Suppressor macrophage treated with lipopolysaccharide for 1 hour (primary cell): ENCODE results near the gene HLTF.
"Not testable (repeated sequence)": the region's sequence is repeated elsewhere in the genome, so short reads cannot be mapped to it uniquely, and the experiment has no call there.

Experiments
- DNase-seq, 3 donors: peaks; one replicate each; pipeline ENCODE4 v3.0.0-alpha.2; 2020 to 2022

The HLTF gene, protein sequence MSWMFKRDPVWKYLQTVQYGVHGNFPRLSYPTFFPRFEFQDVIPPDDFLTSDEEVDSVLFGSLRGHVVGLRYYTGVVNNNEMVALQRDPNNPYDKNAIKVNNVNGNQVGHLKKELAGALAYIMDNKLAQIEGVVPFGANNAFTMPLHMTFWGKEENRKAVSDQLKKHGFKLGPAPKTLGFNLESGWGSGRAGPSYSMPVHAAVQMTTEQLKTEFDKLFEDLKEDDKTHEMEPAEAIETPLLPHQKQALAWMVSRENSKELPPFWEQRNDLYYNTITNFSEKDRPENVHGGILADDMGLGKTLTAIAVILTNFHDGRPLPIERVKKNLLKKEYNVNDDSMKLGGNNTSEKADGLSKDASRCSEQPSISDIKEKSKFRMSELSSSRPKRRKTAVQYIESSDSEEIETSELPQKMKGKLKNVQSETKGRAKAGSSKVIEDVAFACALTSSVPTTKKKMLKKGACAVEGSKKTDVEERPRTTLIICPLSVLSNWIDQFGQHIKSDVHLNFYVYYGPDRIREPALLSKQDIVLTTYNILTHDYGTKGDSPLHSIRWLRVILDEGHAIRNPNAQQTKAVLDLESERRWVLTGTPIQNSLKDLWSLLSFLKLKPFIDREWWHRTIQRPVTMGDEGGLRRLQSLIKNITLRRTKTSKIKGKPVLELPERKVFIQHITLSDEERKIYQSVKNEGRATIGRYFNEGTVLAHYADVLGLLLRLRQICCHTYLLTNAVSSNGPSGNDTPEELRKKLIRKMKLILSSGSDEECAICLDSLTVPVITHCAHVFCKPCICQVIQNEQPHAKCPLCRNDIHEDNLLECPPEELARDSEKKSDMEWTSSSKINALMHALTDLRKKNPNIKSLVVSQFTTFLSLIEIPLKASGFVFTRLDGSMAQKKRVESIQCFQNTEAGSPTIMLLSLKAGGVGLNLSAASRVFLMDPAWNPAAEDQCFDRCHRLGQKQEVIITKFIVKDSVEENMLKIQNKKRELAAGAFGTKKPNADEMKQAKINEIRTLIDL

DNA sequence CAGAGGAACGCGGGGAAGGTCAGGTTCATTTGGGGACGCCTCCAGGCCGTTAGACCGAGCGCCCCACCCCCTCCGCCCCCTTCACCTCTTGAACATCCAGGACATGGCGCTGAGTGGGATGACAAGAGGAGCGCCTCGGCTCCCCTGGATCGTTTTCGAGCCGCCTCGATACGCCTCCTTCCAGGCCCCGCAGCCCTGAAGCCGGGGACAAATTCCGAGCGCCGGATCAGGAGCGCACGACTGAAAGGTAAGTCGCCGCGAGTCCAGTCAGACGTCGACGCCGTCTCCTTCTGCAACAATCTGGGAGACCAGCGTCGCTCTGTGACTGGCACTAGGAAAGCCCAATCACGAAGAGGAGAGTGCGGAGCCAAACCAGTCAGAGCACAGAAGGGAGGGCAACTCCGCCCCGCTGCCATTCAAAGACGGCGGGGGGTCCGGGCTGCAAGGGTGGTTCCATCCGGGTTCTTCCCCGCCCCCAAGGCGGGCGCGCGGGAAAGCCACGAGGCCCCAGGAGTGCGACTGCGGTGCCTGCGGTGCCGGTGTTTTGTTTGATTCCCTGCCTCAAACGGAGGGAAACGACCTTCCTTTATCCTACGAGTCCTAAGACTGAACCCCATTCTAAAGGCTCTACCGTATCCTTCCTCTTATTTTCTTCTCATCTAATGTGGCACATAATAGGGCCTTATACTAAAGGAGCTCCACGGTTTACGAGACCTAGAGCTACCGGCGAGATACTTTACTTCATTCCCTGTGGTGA is at the start of gene HLTF:
Gene HLTF, minus strand, starts transcription at position 302 of the 757 bp plus-strand sequence. Its CDS starts 197 bp downstream, at position 105.
- peak; percentile 94 to 95 (median 94) for DNase-seq

DNA sequence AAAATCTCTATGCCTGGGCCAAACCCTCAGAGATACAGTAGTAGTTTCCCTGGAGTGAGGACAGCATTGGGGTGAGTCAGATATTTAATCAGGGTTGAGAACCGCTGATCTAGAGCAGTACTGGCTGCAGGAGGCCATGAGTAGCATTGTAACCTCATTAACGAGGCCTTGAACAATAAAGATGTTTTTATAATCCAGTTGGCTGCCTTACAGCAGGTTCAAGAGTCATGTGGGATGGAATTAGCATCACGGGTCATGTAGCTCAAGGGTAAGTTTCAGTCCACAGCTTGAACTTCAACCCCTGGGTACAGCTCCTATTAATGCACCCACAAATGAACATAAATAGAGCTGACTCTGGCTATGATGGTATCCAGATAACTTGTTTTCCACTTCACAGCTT is 48.2 kb upstream of the HLTF start:
- no peak for DNase-seq

DNA sequence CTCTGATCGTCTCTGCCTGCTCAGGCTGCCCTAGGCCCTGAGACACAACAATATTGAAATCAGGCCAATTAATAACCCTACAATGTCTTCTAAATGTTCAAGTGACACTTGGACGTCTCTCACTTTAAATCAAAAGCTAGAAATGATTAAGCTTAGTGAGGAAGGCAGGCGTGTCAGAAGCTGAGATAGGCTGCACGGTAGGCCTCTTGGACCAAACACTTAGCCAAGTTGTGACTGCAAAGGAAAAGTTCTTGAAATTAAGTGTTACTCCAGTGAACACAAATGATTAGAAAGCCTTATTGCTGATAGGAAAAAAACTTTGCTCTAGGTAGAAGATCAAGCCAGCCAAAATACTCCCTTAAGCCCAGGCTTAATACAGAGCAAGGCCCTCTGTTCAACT is 45.3 kb upstream of the HLTF start:
- no peak for DNase-seq

DNA sequence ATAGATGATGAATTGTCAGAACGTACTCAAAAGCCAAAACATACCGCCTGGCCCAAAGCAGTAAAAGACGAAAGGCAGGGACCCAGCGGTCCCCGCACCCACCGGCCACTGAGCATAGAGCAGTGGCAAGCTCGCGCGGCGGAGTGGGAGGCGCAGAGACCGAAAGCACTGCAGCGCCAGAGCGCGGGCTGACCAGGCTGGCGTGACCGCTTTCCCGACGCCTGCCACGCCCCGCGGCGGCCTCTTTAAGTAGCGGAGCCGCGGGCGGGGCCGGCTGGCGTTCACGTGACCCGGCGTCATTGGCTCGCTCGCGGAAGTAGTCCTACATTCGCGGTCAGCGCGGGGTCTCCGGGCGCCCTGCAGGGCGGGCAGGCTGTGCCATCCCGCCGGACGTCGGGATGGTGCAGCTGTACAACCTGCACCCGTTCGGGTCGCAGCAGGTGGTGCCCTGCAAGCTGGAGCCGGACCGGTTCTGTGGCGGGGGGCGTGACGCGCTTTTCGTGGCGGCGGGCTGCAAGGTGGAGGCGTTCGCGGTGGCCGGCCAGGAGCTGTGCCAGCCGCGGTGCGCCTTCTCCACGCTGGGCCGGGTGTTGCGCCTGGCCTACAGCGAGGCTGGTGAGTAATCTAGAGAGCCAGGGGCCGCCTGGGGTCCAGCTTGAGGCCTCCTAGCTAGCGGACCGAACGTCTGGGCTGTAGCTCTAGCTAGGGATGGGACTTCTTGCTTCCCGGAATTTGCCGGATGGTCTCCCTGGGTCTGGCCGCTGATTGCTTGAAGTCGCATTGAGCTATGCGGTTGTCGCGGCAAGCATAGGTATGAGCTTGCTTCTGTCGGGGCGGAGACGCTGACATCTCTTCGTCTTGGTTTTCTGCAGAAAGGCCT is 43.2 kb upstream of the HLTF start, which contains the start of gene HPS3:
Gene HPS3, plus strand, starts transcription at position 313 of the 880 bp plus-strand sequence. Its CDS starts 86 bp downstream, at position 399.
- peak; percentile 96 to 99 (median 98) for DNase-seq

DNA sequence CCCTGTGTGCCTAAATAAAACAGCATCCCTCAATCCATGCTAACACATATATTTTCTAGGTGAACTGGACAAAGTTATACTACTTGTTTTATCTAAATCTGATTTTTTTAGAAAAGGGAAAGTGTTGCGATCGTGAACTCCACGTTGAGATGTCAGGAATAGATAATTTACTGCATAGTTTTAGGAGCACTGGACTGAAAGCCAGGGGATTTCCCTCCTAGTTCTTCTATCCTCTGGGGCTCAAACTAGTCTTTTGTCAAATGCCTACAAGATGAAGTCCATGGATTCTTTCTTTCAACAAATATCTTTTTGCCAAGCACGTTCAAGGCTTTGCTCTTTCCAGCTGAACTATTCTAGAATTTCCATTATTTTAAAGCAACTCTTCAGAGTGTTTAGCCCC is 42.5 kb upstream of the HLTF start:
- DNase-seq: peak in 1 of 3 donors; percentile 22

DNA sequence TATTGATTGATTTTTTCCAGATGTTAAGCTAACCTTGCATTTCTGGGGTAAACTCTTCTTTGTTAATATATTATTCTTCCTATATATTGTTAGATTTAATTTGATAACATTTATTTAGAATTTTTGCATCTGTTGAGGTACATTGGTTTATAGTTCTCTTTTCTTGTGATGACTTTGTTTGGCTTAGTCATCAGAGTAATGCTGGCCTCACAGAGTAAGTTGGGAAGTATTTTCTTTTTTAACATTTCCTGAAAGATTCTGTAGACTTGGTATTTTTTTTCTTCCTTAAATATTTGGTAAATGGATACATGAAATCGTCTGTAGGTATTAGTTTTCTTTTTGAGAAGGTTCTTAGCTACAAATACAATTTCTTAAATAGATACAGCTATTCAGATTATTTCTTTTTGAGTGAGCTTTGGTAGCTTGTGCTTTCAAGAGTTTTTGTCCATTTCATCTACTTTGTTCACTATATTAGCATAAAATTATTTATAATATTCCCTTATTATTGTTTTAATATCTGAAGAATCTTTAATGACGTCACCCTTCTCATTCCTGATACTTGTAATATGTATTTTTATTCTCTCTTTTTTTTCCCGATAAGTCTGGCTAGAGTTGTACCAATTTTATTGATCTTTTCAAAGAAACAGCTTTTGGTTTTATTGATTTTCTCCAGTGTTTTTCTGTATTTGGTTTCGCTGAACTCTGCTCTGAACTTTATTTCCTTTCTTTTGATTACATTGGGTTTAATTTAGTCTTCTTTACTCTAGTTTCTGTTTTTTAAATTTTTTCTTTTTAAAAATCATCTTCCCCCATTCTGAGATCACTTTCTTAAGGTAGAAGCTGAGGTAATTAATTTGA is 36.6 kb upstream of the HLTF start:
- DNase-seq: peak; percentile 28 to 65 (median 56)

DNA sequence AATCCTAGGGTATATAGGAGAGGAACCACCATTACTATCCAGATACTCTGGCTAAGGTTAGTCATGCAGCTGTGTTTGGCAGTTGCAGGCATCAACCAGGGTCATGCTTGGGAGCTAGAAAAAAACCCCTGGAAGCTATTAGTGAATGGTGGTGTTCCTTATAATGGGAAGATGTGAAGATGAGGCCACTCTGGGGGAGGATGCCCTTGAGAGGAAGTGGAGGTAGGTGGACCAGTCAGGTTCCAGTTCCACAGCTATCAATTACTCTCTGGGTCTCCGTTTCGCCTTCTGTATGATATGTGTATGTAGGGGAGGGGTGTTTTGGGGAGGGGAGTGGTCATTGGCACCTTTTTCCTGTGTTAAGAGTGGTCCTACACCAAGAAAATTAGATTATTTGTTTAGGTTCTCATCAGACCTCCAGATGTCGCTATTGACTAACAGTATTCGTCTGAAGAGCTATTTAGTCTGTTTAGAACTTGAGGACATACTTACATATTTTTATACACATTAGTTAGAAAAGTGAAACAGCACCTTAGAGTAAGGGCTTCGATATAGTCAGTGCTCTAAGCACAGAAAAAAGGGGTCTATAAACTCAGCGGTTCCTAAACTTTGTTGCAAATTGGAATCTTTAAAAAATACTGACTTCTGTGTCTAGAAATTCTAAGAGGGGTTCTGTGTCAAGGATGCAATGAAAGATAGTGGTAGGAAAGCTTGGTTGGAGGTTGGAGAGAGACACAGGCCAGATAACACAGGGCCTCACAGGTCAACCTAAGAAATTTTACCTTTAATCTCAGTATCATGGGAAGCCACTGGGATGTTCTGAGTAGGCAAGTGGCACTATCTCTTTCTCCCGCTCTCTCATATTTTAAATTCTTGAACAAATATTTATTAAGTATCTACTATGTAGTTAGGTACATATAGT is 34.0 kb upstream of the HLTF start:
- peak; percentile 68 to 88 (median 80) for DNase-seq

DNA sequence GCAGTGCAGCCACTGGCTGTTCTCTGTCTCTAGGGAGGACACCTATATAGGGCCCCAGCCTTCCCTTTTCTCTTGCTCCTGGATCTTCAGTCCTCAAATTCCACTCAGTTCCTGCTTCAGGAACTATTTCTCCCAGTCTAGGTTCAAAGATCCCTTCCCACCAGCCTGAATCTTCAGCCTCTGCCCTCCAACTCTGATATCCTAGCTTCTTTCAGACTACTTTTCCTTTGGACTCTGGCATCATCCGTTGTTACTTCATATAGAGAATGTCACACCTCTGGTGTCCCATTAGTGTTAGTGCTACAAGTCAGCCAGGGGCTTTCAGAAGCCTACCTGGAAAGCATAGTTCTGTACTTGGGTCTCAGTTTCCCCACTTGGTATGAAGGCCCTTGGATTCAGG is 33.1 kb upstream of the HLTF start:
- DNase-seq: no peak

DNA sequence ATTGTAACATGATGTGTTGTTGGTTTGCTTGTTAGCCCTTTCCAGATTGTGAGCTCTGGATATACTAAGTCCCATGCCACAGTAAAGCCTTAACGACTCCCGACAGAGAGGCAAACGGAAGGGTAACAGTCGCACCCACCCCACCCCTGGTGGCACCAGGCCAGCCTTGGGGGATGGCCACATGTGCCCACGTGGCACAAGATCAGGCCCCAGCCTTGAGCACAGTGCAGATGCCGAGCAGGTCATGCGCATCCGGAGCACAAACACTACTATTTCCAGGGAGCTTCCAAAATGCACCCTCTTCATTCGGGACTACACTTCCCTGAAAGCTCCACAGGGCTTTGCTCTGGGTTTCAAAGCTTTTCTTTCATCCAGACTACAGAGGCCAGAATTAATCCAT is 32.4 kb upstream of the HLTF start:
- no peak for DNase-seq

DNA sequence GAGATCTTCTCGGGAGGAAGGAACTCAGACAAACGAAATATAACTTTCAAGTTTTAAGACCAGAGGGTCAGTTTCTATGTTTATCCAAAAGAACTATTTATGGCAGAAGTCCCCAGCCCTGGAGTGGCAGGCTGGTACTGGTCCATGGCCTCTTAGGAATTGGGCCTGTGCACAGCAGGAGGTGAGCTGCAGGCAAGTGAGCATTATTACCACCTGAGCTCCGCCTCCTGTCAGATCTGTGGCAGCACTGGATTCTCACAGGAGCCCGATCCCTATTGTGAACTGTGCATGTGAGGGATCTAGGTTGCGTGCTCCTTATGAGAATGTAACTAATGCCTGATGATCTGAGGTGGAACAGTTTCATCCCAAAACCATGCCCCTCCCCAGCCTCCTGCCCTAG is 28.8 kb upstream of the HLTF start:
- no peak for DNase-seq

DNA sequence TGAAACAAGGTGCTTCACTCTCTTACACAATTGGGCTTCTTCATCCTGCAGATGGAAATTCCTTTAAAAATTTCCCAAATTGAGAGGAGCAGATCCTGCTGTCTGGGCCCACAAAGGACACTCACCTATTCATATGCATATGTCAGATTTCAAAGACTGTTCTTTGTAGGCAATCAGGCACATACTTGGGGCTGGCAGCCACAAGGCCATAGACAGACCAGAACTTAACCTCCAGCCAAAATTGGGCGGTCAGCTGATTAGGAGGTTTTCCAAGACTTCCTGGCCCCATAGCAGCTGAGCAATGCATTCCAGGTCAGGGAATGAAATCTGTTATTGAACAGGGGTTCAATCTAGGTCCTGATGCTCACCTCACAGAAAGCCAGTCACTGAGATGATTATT is 28.1 kb upstream of the HLTF start:
- DNase-seq: no peak

DNA sequence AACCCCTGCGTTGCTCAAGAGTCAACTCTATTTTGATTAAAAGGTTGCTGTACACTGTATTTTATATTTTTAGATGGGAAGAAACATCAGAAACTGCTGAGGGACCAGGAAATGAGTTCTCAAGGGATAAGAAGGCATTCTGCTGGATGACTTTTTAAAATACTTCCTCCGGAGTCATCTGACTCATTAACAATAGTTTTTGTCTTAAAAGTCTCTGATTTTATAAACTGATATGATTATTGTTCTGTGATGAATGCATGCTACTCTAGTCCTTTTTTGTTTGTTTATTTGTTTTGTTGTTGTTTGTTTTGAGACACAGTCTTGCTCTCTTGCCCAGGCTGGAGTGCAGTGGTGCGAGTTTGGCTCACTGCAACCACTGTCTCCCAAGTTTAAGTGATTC is 18.2 kb upstream of the HLTF start:
- DNase-seq: no peak

DNA sequence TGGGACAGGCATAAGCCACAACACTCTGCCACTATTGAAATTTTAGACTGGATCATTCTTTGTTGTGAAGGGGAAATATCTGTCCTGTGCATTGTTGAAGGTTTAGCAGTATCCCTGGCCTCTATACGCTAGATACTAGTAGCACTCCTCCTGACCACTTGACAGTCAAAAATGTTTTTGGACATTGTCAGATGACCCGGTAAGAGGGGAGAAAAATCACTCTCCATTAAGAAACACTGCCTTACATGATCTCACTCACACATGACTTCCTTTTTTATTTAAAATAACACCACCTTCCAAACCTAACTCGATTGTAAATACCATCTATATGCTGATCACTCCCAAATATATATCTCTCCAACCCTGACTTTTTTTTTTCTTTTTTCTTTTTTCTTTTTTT is 15.3 kb upstream of the HLTF start:
- DNase-seq: peak; percentile 14 to 39 (median 26)

DNA sequence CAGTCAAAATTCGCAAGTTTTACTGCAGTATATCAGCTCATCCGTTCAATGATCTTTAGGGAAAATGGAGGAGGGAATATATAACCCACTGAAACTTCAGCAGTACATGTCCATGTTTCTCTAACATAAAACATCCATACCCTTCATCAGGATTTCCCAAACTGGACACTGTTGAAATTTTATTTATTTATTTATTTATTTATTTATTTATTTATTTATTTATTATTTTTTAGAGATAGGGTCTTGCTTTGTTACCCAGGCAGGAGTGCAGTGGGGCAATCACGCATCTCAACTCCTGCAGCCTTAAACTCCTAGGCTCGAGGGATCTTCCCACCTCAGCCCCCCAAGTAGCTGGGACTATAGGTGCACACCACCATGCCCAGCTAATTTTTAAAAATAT is 14.8 kb upstream of the HLTF start:
- DNase-seq: no peak

DNA sequence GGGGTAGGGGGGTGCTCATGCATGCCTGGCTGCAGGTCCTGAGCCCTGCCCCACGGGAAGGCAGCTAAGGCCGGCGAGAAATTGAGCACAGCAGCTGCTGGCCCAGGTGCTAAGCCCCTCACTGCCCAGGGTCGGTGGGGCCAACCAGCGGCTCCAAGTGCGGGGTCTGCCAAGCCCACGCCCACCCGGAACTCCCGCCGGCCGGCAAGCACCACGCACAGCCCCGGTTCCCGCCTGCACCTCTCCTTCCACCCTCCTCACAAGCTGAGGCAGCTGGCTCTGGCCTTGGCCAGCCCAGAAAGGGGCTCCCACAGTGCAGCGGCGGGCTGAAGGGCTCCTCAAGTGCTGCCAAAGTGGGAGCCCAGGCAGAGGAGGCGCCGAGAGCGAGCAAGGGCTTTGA is 11.7 kb upstream of the HLTF start:
- not testable (repeated sequence) for DNase-seq

DNA sequence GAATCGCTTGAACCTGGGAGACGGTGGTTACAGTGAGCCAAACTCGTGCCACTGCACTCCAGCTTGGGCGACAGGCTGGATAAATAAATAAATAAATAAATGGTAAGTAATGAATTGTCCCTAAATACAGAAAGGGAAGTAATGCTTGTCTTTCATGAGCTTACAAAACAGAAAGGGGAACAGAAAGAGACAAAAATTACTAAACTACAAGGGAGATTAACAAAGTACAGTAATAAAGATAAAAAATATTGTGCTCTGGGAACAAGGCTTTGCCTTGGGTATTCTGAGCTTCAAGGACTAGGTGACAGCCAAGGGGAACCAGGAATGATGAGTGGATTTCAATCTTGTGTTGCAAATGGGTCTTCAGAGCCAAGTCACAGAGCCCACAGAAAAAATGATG is 9.2 kb upstream of the HLTF start:
- DNase-seq: peak; percentile 38 to 80 (median 75)

DNA sequence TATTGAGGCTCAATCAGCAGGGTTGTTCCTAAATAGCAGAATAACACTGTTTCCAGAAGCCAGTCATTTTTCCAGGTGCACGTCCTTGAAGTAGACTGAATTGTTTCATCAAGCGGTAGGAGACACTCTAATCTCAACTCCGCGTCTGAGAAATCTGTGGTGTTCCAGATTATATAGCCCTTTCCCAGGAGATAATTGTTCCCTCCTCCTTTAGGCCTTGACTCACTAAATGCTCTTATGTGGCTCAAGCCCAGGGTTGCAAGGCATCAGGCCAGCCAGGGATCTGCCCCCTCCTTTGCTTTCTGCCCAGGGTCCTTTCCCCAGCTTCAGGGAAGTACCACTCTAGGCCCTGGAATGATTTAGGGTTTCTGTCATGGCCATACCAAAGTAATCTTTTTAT is 5.7 kb upstream of the HLTF start:
- no peak for DNase-seq

DNA sequence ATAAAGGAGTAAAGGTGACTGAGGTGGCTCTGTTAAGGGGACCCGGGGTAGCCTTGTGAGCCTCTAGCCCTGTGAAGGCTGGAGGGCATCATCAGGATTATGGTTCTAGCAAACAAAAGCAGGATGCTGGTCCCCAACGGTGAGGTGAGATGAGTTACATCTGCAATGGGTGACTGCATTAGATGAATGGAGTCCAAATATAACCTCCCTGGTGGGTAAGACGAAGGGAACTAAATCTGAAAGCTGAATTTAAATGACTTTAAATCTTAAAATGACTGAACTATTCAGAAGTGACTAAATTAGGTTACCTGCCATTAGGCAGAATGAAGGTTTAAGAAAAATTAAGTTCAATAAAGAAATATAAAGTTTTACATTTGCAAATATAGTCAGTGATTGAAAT is 4.6 kb upstream of the HLTF start:
- DNase-seq: no peak

DNA sequence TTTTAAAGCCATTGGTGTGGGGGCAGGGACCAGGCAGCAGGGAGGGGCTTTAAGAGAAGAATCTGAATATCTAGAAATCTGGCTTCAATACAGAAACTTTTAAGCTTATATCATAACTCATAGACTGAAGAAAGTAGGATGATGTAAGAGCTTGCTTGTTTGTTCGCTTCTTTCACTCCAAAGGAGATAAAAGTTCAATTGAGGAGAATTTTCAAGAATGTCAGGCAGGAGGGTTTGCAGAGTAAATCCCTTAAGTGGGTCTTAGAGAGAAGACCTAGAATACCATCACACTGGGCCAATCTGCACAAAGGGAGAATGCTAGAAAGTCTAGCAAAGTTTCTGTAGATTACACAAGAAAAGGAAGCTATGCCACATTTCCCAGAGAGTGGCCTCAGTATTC is 4.1 kb upstream of the HLTF start:
- no peak for DNase-seq

DNA sequence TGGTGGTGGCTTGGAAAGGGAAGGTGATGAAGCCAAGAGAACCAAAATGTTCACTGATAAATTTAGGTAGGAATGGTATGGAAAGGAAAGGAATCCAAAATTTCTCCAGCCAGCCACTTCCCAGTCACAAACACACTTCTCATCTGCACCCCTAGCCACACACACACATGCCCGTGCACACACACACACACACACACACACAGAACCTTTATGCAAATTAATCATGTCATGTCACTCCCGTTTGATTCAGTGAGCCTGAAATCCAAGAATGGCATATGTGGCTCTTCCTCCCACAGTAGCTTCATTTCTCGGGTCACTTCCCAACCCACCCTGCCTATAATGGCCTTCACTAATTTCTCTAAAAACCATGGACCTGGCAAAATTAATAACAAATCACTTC is 3.1 kb upstream of the HLTF start:
- no peak for DNase-seq
